HG03565 (cell line): ENCODE data around the gene GPR26.

Source experiments
- ATAC-seq: cut with Tn5 transposase; IDR thresholded peaks from one replicate; pipeline ENCODE4 v1.9.1; 2021; ENCODE audit warnings: mild to moderate bottlenecking, moderate library complexity; ENCODE audit not compliant: unreplicated experiment

Gene GPR26

DNA sequence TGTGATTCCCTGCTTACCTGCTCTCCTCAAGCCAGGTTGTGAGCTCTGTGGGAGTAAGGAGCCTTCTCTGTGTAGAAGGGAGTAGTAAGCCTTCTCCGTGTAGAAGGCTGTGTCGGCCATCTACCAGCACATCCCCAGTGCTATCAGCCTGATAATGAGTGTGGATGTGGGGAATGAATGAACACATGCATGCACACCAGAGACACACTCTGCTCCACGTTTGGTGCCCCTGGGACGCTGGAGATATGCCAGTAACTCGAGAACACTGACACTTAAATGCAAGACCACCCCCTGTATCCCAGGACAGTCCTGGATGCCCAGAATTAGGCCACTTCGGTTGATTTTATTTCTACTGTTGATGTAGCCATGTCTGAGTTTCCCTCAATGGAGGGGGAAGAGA lies 21.1 kb upstream of the GPR26 start:
- no peak for ATAC-seq

DNA sequence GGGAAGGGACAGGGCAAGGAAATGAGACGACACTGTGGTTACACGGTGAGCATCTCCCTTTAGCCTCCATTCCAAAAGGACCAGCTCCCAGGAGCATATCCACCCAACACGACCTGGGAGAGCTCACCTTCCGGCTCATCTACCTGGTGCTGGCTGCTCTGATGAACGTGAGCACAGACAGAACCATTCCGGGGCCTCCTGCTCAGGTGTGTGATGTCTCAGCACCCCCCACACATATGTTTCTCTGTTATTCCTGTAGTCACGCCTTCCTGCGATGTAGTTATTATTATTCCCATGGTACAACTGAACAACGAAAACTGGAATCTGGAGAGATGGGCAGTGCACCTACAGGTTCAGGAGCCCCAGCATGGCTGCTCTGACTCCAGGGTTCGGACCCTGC lies 20.5 kb upstream of the GPR26 start:
- no peak for ATAC-seq

DNA sequence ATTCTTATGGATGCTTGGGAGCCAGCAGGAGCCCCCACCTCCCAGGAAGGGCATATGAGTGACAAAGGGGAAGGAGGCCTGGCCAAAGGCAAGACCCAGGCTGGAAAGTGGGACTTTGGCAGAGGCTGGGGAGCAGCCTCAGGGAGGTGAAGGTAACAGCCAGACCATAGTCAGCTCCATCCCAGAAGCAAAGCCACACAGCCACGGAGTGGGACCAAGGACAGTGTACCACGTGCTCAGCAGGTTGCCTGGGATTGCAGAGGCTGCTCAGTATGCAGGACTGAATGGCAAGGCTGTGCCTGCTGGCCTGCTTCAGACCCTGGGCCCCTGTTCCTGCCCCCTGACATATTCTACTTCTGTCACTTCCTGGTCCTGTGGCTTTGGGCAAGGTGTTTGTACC lies 17.6 kb upstream of the GPR26 start:
- no peak for ATAC-seq

DNA sequence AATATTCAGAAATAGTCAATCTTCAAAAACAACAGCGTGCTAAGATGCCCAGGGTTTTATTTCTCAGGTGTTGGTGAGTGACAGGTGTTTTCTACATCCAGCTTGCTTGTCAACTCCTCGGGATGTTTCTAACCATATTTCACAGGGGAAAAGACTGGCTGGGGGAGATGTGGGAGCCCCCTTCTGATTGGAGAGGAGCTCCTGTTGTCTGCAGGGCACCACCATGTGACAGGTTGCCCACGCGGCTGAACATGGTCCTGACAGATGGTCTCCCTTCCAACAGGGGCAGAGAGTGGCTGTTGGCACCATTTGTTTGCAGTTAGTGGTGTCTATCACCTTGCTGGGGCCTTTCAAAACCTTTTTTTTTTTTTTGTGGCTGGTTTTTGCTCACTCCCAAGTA lies 16.5 kb upstream of the GPR26 start:
- no peak for ATAC-seq

DNA sequence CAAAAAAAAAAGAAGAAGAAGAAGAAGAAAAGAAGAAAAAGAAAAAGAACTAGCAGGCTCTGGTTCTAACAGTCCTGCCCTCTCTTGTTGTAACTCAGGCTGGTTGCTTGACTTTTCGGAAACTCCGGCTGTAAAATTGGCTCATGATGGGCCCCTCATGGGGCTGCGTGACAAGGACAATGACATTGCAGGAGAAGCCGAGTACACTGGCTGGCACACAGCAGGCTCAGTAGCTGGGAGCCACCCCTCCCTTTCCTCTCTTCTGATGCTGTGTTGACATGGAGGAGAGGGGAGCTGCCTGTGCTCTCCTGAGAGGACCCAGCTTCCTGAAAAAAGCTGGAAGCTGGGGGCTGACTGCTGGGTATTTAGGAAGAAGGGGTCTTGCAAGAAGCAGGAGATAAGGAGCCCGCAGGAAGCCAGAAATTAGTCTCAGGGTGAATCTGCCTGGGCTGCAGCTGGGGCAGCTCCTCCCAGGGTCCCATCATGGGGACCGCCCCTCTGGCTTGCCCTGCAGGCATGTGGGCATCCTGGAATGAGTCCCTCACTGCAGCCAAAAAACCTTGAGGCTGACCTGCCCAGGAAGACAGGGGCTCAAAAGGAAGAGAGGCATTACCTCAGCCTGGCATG lies 14.6 kb upstream of the GPR26 start:
- ATAC-seq = no peak

DNA sequence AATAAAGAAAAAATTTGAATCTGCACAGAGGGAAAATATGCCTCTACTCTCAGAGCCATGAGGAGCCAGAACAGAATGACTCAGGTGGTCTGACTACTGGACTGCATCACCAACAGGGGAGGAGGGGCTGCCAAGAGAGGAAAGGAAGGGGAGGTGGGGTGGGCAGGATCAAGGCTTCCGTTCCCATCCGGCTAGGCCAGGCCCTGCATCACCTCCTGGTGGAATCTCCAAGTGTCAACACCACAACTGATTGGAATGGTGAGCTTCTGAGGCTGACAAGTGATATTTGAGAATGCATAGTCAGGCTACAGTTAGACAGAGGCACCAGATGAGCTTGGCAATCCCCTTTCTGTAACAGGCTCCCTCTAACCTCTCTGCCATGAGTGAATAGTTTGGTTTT lies 10.4 kb upstream of the GPR26 start:
- ATAC-seq = no peak

DNA sequence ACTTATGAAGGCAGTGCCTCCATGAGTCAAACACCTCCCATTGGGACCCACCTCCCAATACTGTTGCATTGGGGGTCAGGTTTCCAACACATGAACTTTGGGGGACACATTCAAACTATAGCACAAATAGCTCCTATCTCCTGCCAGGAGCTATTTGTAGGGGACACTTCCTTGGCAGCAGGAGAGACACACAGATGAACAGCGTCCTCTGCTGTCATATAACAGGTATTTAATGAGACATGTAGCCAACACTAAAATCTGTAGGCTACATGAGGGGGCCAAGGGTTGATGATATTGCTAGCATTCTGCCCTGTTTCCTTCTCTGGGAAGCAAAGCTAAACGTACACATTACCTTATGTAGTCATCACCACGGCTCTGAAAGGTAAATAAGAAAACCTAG lies 2.6 kb upstream of the GPR26 start:
- no peak for ATAC-seq

DNA sequence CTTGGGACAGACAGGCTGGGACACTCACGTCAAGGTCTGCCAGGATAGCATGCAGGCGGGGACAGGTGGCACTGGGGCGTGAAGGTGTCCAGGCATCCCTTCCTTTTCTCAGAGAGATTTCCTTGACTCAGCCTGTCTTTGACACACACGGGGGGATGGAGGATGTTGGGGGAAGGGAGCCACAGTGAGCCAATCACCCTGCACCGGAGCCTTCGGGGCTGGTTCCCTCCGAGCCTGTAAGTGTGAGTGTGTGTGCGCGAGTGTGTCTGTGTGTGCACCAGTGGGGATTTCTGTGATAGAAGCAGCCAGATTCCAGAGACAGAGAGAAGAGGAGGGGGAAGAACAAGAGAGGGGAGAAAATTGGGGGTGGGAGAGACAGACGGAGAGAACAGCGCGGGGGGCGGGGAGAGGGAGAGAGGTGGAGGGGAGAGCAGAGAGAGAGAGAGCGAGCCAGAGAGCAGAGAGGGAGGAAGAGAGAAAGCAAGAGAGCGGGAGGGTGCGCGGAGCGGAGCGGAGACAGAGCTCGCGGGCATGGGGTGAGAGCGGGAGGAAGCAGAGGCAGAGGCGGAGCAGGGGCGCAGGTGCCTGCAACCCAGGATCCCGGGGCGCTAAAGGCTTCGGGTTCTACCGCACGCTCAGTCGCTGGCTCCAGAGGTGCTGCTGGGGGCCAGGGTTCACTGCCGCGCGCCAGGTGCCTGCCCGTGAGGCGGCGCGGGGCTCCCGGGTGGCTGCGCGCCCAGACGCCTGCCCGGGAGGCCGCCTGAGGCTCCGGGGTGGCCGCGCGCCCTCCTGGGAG lies 466 bp upstream of the GPR26 start:
- ATAC-seq = no peak

DNA sequence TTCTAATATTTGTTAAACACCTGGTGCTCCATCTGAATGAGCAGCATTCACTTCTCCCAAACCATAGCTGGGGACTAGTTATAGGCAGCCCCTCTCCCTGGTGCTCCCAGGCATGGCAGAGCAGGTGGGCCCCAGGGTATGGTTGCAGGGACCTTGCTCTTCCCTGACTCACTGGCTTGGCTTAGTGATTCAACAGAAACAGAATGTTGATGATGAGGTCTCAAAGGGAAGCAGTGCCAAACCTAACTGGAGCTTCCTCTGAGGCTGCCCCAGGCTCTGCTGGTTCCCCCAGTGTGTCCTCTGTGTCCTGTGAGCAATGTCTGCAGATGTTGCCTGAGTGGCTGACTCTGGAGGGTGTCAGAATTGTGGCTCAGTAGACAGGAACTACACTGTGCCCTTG lies 3.7 kb downstream of the GPR26 start:
- no peak for ATAC-seq

DNA sequence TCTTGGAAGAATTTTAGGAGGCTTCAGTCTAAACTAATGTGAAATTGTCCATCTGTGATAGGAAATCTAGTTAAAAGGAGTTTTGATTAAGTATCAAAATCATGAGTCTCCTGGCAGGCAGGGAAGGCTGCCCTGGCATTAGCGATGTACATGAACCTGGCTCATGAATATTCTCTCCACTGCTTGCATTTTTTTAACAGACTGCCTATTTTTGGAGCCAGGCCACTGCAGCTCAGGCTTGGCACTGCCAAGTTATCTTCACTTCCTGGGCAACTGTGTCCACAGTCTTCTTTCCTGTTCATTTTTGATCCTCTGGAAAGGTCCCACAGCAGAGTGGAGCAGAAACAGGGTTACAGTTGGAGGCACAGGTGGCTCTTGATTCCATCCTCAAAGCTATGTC lies 7.0 kb downstream of the GPR26 start:
- no peak for ATAC-seq

DNA sequence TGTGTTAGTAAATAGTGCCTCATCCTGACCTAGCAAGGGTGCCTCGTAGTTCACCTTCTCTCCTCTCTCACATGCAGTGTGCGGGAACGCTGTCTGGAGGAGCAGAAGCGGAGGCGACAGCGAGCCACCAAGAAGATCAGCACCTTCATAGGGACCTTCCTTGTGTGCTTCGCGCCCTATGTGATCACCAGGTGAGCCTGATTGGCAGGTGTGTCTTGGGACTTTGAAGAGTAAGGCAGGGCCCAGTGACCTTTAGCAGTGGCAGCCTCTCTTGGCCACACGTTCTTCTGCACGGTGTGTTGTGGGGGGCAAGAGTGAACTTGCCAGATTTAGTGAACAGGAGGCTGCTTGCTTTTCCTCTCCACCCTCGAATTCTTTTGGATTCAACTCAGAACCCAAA lies 8.6 kb downstream of the GPR26 start:
- no peak for ATAC-seq

DNA sequence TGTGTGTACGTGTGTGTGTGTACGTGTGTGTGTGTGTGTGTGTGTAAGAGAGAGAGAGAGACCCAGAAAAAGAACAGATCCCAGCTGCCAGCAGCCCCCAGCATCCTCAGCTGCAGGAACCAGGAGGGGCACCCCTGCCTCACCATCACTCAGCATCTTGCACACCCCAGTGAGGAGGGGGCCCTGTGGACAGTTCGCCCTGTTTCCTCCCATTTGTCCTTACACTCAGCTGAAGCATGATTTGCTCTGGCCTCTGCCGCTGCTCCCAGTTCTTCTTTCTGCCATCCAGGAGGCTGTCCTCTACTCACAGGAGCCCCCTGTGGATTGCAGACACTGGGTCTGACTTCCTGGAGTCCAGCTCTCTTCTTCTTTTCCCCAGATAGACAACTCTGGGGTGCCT lies 9.7 kb downstream of the GPR26 start:
- ATAC-seq = no peak

DNA sequence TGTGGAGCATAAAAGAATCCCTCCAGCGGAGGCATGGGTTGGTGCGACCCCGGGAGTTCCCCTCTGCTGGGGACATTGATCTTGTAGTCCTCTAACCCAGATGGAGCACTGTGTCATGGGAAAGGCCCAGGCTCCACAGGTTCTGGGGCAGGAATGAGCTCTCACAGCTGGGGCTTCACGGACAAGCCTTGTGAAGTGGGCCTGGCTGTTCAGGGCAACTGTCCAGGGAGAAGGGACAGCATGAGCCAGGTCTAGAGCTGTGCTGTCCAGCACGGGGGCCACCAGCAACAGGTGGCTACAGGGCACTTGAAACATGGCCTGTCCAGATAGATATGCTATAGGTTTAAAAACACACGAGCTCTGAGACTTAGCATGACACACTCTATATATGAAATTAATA lies 11.4 kb downstream of the GPR26 start:
- ATAC-seq = no peak

DNA sequence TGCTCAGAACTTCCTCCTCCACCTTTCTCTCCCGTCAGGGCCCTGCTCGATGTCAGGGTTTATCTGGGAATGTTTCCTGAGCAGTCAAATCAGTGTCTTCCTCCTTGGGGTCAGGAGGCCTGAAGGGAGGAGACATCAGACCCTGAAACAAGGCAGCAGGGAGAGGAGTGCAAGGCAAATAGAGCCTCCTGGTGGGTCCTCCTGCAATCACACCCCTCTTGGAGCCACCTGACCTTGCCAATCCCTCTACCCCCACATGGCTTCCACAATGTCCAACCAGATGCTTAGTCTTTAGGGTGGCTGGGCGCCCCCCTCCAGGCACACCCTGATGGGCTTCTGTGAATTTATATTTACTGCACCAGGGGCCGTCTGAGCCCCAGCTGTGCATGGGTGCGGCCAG lies 12.2 kb downstream of the GPR26 start:
- ATAC-seq = no peak

DNA sequence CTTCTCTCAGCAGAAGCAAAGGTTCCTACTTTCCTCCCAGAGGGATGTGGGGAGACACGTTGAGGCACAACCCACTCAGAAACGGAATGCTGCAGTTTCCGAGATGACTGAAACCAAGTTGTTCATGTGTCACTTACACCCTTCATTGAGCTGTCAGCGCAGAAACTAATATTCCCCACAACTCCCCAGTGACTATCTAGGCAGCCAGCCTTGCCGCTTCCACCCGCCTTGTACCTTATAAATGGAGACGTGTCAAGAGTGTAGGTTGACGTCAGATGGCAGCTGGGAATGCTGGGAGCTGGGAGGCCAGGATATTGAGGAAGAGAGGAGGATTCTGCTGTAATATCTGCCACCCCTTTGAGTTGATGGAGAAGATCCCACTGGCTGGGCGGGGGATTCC lies 15.1 kb downstream of the GPR26 start:
- no peak for ATAC-seq

DNA sequence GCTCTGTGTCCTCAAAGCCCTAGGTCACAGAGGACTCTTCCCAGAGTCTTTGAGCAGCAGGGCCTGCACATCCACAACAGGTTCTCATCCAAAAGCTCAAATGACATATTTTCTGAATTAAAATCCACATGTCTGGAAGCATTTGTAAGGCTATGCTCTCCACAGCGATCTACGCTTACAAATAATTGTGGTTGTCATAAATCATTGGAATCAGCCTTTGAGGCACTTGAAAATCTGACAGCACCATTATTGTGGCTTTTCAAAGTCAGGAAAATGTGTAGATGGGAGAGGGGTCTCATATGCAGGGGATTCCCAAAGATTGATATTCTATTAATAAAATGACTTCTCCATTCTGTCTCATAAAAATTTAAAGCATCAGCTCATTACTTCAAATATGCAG lies 16.3 kb downstream of the GPR26 start:
- ATAC-seq = no peak

DNA sequence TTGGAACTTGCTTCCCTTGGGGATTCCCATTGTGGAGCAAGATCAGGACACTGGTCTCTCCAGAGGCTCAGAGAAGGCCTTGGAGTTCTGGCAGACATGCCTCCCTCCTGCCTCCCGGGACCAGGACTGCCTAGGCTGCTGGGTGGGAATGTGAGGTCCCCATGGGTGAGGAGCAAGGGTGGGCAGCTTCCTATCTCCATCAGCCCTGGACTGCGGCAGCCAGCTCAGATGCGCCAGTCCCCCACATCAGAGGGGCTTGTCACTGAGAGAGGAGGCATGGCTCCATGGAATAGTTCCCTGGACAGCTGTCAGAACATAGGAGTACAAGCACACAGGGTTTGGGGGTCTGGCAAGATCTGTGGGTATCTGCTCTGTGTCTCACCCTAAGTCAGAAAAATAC lies 17.3 kb downstream of the GPR26 start:
- ATAC-seq = no peak

DNA sequence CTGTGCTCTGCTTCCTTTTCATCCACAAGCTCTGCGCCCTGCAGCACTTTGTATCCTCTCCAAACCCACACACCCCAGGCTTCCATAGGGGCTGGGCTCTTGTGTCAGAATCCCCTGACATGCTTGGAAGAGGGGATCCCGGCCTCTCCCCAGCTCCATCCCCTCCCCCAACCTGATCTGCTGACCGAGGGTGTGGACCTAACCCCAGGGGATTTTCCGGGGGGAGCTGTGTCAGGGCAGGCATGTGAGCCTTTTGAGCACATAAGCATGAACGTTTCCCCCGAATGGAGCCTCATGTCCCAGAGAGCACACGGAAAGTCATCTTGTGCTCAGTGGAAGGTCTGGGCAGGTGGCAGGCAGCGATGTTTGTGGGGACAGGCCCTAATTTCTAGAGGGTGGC lies 17.7 kb downstream of the GPR26 start:
- ATAC-seq = no peak

DNA sequence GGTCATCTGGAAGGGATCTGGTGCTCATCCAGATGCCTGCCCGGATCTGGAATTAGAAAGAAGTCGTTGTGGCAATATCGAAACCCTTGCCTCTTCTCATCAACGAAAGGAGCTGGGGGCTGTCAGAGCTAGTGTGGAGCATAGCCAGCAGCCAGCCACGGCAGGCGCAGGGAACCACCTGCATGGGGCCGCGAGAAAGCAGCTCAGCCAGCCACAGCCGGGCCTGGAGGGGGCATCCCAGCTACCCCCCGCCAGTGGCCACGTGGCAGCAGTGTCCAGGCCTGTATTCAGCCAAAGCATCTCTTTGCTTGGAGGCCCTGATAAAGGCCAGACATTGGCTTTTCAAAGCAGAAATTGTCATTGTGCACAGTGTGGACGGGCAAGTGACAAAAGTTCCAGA lies 19.1 kb downstream of the GPR26 start:
- no peak for ATAC-seq

DNA sequence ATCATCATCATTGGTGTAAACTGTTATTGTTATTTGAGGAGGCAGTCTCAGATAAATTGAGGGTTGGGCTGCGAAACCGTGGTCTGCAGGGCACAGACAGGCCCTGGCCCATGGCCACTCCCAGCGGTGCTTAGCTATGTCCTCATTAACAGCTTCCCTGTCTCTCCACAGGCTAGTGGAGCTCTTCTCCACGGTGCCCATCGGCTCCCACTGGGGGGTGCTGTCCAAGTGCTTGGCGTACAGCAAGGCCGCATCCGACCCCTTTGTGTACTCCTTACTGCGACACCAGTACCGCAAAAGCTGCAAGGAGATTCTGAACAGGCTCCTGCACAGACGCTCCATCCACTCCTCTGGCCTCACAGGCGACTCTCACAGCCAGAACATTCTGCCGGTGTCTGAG lies 21.6 kb downstream of the GPR26 start:
- no peak for ATAC-seq

DNA sequence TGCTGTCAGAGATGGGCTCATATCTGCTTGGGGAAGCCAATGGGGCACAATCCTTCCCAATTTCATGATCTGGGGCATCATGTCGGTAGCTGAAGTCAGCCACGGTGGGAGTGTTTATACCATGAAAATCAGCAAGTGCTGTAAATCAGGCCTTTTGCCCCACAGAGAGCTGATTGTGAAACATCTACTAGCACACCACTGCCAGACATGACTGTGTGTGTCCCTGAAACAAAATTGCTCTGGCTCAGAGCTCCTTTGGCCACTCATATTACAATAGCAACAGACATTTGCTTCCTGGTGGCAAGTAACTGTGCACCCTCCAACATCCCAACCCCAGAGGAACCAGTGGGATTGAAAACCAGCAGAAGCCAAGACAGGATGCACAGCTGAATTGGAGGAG lies 23.7 kb downstream of the GPR26 start:
- no peak for ATAC-seq

DNA sequence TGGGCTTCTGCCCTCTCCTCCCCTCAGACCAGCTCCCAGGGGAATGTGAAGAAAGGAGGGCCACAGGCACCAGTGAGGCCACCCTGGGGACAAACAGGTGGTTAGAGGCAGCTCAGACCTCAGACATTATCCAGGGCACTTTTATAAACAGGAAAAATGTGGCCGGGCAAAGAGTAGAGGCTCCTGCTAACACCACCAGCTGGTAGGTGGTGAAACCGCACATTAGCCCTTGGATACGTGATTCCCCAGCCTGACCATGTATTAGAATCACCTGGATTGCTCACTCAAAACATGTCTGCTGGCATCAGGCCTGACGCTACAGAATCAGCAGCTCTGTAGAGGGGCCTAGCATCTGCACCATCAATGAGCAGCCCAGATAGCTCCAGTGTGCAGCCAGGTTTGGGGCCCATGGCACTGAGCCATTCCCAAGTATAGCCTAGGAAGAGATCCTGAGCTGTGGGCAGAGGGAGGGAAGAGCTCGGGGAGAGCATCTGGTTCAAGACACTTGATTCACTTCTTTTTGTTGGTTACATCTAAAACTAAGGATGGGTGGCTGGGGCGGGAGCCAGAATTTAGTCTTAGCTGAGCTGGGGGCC lies 37.1 kb downstream of the GPR26 start:
- no peak for ATAC-seq

DNA sequence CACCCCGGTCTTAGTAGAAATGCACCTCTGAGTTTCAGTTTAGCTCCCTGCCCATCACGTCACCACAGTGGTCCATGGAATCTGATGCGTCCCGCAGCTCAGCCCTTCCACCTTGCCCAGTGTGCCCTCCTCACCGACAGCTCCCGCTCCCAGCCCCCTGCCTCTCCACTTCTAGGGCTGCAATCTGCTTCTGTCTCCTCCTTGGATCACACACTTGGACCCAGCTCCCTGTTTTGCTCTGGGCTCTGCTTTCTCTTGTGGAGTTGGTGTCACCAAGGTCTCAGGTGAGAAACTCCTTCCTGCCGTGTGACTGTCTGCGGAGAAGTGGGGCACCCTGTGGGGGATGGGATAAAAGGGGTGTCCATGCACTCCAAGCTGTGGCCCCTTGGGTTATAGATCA lies 37.9 kb downstream of the GPR26 start:
- no peak for ATAC-seq
